ENCODE data around the gene DYNC1I1. TPM values are rescaled to one million over a fixed set of nuclear protein-coding genes. Genes with fewer than 3 reads are reported as not detected.

The DYNC1I1 gene
- total RNA-seq, 1 experiment from 2014 or later, result 3.2 TPM

DNA sequence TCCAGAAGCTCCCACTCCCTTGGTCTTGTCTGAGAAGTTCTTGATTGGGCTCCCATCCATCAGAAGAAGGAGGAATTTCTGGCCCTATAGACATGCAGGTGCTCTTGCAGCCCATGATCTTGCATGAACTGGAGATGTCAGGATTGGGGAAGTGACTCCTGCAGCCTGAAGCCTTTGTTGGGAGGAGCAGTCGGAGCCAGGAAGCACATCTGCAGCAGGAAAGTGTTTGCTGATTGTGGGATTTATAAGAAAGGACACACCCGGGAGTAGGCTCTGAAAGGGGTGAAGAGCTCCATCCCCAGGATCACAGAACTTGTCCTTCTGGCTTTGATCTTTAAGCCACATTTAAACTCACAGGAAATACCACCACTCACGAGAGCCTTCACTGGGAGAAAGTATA lies 185.2 kb downstream of the DYNC1I1 start:
- no peaks in the 10 kb centered on the region for H3K36me3 Mint-ChIP-seq (ENCODE audit: insufficient read depth in 1 of 3, low read depth in 3 of 3)
- Histone ChIP-seq H2AK5ac (ENCODE audit: insufficient read length, low read length) (no peak overlapping the region), H4K91ac (ENCODE audit: insufficient read length, low read depth, low read length) (no peak overlapping the region), H3K23me2 (ENCODE audit: insufficient read length, low read depth, low read length, poor library complexity, severe bottlenecking) (no peaks in the 10 kb centered on the region), H3K27me3 (ENCODE audit: insufficient read depth, low read length) (no peaks in the 10 kb centered on the region), H3K23ac (ENCODE audit: insufficient read length, low read depth, low read length) (no peak overlapping the region), H3K27ac (ENCODE audit: insufficient read length, low read depth, low read length) (no peak overlapping the region), H3K56ac (ENCODE audit: insufficient read length, low read depth, low read length) (no peak overlapping the region), H3K9me3 (ENCODE audit: control insufficient read depth, low read depth, low read length) (no peaks in the 10 kb centered on the region), H2BK15ac (ENCODE audit: low read depth, low read length) (no peak overlapping the region), H3K18ac (ENCODE audit: insufficient read length, low read depth, low read length) (no peak overlapping the region), H3K4ac (ENCODE audit: low read depth, low read length) (no peak overlapping the region), H3K4me1 (ENCODE audit: insufficient read depth, low read length) (no peaks in the 10 kb centered on the region), H3T11ph (ENCODE audit: low read length) (no peak overlapping the region), H2AFZ (ENCODE audit: low read length) (no peak overlapping the region), H3K4me2 (ENCODE audit: insufficient read depth, insufficient read length, low read length) (no peak overlapping the region), H4K8ac (replicated peaks; ENCODE audit: insufficient read length, low read depth, low read length) (no peak overlapping the region), H2BK12ac (ENCODE audit: insufficient read length, low read depth, low read length) (no peak overlapping the region), H3K9ac (ENCODE audit: extremely low read depth, insufficient read length, low read length) (no peak overlapping the region), H4K20me1 (ENCODE audit: control insufficient read depth, insufficient read depth, insufficient read length) (no peaks in the 10 kb centered on the region), H3K14ac (ENCODE audit: insufficient read depth, low read length) (no peak overlapping the region), H3K79me2 (ENCODE audit: insufficient read depth, low read length) (no peaks in the 10 kb centered on the region), H3K79me1 (ENCODE audit: insufficient read depth, low read depth, low read length, poor library complexity, severe bottlenecking) (no peaks in the 10 kb centered on the region), H2BK120ac (ENCODE audit: low read depth, low read length, poor library complexity, severe bottlenecking) (no peak overlapping the region), H4K5ac (ENCODE audit: insufficient read length, low read depth, low read length) (no peak overlapping the region), H2BK20ac (ENCODE audit: low read depth, low read length, poor library complexity, severe bottlenecking) (no peak overlapping the region), H2BK5ac (ENCODE audit: insufficient read length, low read length) (no peak overlapping the region)
- WGBS (ENCODE audit: extremely low coverage, insufficient read length, low lambda C conversion rate), result no CpG with 5 or more reads among the region's 3 CpGs
- H3K4me3 Mint-ChIP-seq, result no peak overlapping the region
- no peak overlapping the region for H3K27ac Mint-ChIP-seq
- H3K4me1 Mint-ChIP-seq, result peaks cover 0 to 3% of the 10 kb centered on the region in 2 experiments; a peak in 1 of 4 replicates
- no peaks in the 10 kb centered on the region for H3K9me3 Mint-ChIP-seq
- no peaks in the 10 kb centered on the region; the same call in 1 of the 2 replicates for H3K27me3 Mint-ChIP-seq (ENCODE audit: low read depth)
- DNase-seq, result no peak
- TF ChIP-seq, protein P1, sequence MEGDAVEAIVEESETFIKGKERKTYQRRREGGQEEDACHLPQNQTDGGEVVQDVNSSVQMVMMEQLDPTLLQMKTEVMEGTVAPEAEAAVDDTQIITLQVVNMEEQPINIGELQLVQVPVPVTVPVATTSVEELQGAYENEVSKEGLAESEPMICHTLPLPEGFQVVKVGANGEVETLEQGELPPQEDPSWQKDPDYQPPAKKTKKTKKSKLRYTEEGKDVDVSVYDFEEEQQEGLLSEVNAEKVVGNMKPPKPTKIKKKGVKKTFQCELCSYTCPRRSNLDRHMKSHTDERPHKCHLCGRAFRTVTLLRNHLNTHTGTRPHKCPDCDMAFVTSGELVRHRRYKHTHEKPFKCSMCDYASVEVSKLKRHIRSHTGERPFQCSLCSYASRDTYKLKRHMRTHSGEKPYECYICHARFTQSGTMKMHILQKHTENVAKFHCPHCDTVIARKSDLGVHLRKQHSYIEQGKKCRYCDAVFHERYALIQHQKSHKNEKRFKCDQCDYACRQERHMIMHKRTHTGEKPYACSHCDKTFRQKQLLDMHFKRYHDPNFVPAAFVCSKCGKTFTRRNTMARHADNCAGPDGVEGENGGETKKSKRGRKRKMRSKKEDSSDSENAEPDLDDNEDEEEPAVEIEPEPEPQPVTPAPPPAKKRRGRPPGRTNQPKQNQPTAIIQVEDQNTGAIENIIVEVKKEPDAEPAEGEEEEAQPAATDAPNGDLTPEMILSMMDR (conservative IDR thresholded peaks at IDR 0.05), result no peak
